GM18867 (cell line): ENCODE measurements around the gene LRRFIP1.

Experiments
- ATAC-seq: cut with Tn5 transposase; IDR thresholded peaks from one replicate; pipeline ENCODE4 v1.9.1; 2021; ENCODE audit warnings: mild to moderate bottlenecking, moderate library complexity; ENCODE audit not compliant: unreplicated experiment

LRRFIP1 gene

DNA sequence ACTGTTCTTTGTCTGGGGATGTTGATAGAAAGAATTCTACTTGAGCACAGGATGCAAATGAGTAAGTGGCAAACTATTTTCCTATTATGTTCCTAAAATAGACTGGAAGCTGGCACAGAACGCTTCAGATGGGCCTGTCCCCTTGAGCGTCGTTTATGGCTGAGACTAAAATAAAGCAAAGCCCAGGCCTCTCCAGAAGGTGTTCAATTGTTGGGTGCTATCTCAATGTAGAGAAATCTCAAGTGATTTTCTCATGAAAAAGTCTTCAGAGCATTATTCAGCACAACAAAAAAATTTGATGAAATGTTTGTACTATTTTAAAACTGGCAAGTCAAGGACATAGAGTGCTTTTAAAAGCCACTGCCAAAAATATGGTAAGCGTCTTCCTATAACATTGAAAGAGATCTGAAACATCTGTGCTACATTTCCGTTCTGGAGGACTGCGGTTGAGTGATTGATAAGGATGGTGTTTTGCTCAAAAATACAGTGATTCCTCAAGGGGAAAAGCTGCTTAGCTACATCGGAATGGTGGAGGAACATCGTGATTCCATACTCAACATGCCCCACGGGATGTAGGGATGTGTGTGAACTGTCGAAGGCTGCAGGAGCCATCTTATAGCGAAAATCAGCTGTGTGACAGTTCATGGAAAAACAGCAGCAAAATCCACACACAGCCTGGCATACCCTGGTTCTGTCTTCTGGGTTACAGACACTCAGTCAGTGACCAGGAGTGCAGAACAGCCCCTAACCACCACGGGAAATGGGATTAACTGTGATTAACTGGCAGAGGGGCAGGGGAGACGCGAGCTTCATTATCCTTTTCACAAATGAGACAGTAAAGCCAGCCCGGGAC lies 10.4 kb upstream of the LRRFIP1 start:
- no peak for ATAC-seq

GRCh38 chr2:237617587-237617982 lies 9.8 kb upstream of the LRRFIP1 start:
- ATAC-seq, result no peak

DNA sequence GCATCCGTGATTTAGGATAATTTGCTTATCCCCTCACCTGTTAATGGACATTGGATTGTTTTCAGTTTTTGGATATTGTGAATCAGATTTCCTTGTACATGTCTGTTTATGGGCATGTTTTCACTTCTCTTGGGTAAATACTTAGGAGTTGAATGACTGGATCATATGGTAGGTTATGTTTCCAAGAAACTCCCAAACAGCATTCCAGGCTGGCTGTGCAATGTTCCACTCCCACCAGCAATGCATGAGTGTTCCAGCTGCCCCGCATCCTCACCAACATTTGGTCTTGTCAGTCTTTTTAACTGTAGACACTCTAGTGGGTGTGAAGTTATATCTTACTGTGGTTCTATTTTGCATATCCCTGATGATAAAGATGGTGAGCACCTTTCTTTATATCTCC lies 8.9 kb upstream of the LRRFIP1 start:
- no peak for ATAC-seq

DNA sequence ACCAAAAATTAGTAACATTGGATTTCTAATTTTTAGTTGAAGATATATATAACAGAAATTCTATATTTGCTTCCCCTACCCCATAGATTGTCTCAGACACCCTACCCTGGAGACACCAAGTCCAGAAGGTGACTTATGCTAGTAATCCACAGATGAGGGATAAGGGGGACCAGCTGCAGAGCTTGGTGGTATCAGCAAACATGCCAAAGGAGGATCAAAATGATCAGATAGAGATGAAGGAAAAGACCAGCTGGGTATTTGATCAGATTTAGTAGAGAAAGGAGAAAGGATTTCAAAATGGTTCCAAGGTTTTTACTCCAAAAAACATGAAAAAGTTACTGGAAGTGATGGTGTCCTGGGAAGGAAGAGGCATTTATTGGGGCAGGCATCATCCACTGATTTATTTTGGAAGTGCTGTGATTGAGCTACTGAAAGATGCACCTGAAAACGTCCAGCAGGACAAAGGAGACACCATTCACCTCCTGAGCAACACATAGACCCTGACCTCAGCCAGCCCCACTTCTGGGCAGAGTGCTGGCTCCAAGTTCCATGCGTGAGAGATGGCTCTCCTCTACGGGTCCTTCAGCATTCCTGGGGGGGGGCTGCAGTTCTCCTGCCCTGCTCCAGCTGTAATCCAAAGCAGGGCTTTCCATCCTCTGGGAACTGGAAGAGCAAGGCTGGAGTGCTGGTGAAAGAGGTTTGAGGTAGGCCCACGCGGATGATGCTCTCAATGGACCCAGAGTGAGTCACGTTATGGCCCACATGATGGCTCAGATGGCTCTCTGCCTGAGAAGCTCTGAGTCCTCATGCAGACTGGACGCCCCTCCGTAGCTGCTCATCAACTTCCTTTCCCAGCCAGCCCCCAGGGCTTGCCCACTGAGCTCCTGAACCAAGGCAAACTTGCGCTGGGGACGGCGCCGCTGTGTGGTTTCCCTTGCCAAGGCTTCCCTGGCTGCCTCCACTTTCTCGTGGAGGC lies 3.7 kb upstream of the LRRFIP1 start:
- no peak for ATAC-seq

GRCh38 chr2:237624565-237624964 lies 2.8 kb upstream of the LRRFIP1 start:
- ATAC-seq, result no peak

DNA sequence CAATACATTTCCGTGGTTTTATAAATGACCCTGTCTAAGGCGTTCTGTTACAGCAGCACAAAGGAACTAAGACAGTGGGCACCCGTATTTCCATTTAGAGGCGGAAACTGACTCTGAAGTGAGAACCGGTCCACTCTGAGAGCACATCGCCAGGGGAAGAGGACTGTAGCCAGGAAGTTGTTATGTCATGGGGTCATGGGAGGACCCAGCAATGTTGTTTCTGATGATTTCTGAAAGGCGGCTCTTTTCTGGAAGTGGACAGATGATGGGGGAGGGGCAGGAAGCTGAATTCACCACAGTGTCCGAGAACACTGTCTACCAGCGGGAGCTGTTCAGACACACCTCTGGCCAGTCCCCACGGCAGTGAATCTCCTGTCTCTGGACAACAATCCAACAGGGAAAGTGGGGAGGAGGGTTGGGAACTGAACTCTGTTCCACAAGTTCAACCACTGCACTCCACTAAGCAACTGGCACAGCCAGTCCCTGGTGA lies 2.1 kb upstream of the LRRFIP1 start:
- ATAC-seq, result no peak

GRCh38 chr2:237625777-237626176 lies 1.6 kb upstream of the LRRFIP1 start:
- ATAC-seq, result no peak

DNA sequence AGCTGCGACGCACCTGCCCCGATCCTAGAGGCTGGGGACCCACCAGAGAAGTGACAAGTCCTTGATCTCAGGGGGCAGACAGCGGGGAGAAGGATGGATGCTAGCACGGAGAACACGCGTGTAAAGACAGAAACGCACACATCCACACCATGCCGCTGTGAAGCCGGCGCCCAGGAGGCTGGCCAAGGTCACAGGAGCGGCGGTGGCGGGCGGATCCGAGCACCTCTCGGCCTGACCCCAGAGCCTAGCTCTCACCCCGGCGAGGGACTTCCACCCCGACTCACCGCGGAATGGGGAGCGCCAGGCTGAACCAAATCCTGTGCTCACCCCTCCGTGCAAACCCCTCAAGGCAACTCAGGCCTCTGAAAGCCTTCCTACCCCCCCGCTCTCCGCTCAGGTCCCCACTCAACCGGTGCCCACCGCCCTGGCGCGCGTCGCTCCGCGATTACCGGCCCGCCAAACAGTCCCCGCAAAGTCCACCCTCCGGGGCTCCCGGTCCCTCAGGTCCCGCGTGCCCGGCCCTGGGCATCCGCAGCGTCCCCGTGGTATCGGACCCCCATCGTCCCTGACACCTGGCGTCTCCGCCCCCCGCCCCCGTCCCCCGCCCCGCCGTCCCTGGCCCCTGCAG lies 460 bp upstream of the LRRFIP1 start:
- no peak for ATAC-seq

DNA sequence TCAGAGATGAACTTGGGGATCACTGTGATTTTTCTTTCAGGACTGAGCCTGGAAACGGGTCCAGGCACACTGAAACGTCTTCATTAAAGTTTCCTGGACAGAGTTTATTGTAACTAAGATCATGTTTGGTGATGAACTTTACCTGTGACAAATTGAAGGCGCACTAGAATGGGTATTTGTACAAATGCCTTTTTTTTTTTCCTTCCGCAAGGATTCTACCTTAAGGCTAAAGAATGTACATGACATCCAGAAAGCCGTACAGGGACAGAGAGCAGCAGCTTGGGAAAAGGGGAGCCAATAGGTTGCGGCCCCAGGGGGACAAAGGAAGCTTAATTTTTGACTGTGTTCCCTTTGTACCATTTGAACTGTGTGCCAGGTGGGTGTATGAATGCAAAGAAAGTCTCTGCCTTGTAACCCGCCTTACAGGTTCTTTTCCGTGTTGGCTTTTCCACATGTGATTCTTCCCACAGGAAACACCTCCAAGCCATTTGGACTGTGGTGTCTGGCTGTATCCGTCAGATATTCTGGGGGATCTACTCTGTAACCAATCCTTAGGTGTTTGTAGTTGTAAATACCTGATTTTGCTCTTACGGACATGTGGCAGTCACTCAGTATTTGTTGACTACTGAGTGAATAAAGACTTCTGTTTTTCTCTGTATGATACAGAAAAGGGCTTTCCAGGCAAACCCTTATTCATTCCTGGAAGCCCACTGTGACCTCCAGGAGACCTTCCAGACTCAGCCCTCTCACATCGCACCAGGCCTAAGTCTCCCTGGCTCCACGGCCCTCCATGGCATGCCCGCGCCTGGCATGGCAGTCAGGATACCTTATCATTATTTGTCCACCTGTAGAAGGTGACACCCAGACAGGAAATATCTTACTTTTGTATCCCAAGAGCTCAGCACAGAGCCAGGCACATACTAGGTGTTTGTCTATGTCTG lies 1.1 kb downstream of the LRRFIP1 start:
- ATAC-seq, result no peak

GRCh38 chr2:237629188-237629534 lies 1.8 kb downstream of the LRRFIP1 start:
- ATAC-seq, result no peak

DNA sequence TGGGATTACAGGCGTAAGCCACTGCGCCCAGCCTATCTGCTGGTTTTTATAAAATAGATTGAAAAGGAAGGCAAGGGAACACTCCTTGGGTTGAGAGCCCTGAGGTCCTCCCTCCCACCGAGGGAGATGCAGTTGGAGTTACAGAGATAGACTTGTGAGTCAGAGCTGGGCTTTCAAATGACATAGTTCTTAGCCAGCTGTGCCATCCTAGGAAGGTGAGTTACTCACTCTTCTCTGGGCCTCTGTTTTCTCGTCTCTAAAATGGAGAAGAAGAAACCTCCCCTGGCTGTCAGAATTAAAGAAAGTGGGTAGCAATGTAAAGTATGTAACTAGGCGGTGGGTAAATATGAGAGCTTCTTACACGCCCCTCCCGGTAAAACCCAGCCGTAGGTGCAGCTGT lies 2.4 kb downstream of the LRRFIP1 start:
- no peak for ATAC-seq

GRCh38 chr2:237630216-237631000 lies 3.0 kb downstream of the LRRFIP1 start:
- no peak for ATAC-seq

DNA sequence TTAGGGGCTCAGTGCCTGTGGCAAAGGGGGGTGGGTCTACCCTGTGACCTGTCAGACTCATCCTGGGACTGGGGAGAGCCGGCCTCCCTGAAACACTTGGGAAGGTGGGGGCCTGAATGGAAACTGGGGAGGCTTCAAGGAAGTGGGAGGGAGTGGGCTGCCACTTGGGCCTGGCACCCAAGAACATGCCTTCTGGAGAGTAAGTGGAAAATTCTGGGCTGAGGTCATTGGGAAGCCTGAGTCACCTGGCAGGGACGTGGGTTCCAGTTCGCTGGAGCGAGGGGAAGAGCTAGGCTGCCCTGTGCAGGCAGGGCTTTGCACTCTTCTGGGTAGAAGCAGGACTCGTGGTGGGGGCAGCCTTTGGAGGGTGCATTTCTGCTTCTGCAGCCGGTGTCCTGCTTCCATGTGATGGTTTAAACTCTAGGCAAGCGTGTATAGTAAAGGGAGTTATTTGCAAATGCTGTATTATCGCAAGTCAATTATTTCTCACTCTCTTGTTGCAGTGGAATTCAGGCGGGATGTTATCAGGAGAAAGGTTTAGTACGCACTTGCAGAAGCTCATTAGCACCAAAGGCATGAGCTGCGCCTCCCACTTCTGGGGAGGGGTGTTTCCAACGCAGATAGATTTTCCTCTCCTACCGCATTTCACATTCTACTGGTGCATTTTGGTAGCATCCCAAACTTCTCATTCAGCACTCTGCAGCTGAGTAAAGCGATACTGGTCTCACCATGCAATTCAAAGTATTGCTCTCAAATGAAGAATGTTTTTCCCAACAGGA lies 3.8 kb downstream of the LRRFIP1 start:
- ATAC-seq, result no peak

- no peak for ATAC-seq
Observed at GRCh38 chr2:237631801-237632585, 4.6 kb downstream of the LRRFIP1 start.

GRCh38 chr2:237633061-237633561 lies 5.7 kb downstream of the LRRFIP1 start:
- no peak for ATAC-seq

- no peak for ATAC-seq
Observed at GRCh38 chr2:237636578-237636977, 9.2 kb downstream of the LRRFIP1 start.

DNA sequence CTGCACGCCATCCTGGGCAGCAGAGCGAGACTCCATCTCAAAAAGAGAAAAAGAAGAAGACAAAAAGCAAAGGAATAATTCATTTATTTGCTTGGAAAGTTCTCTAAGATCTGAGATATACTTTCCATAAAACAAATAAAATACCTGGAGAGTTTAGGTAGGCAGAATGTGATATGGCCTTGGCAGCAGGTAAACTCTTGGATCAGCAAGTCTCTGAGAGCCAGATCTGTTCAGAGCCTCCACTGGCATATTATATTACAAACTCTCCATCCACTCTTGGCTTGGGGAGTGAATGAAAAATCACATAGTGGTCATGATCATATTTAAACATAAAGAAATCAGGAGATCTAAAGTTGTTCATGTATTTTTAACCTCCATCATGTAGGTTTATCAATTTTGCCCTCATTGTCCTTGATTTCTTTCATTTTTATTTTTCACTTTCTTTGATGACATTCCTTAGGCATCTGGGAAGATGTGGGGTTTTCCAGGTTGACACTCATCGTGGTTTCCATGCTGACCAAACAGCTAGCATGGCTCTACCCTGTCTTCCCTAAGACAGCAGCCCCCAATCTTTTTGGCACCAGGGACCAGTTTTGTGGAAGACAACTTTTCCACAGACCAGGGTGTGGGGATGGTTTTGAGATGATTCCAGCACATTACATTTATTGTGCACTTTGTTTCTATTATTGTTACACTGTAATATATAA lies 10.2 kb downstream of the LRRFIP1 start:
- no peak for ATAC-seq
